ENCODE measurements around the gene OR5F1. TPM values are rescaled to one million over a fixed set of nuclear protein-coding genes. Genes with fewer than 3 reads are reported as not detected.

Gene OR5F1
- total and polyA plus RNA-seq, 2 donors (not counting 3 experiments of a cell fraction or from before 2014, with no cell fraction given) = not detected

- H3K4me1 ChIP-seq (ENCODE audit: control insufficient read depth, extremely low read depth, insufficient read depth, low read length) = no peaks in the 10 kb centered on the region
- intact Hi-C loops (cut with micrococcal nuclease) = no loop called here
- no peak for FAIRE-seq
Observed at GRCh38 chr11:55967914-55968313, 26.5 kb downstream of the OR5F1 start.

More at GRCh38 chr11:55967914-55968313, 26.5 kb downstream of the OR5F1 start:
- no TSS peak for BruUV-seq (replicated peaks)
- no peak overlapping the region for H2AFZ ChIP-seq (ENCODE audit: low read depth, low read length)
- ChIA-PET CTCF (no interaction called here), POLR2A (no interaction called here)
- dilution Hi-C loops (cut with MboI; ENCODE audit: extremely low pct_ligation_motif_present, low sequenced_read_pairs) = no loop called here
- no peaks in the 10 kb centered on the region for H3K27me3 ChIP-seq (ENCODE audit: control insufficient read depth in 2 of 2, insufficient read depth in 2 of 2, low read length in 2 of 2)
- H3K9me3 ChIP-seq (replicated peaks; ENCODE audit: control insufficient read depth, insufficient read depth, low read length) = peaks cover 2% of the 10 kb centered on the region
- H4K20me1 ChIP-seq (replicated peaks; ENCODE audit: control insufficient read depth, extremely low read depth, insufficient read depth, low read length) = no peaks in the 10 kb centered on the region
- H3K9me1 ChIP-seq (replicated peaks; ENCODE audit: control insufficient read depth, extremely low read depth, insufficient read depth, low read length) = no peaks in the 10 kb centered on the region
- H3K36me3 ChIP-seq (ENCODE audit: control insufficient read depth in 2 of 2, extremely low read depth in 1 of 2, insufficient read depth in 2 of 2, low read length in 2 of 2) = no peaks in the 10 kb centered on the region
- TF ChIP-seq EZH2 (IDR thresholded peaks at IDR 0.05; ENCODE audit: borderline replicate concordance, low read depth, low read length, severe bottlenecking) (no peak), POLR2A (IDR thresholded peaks at IDR 0.05; ENCODE audit: low read depth, low read length) (no peak), MYC (IDR thresholded peaks at IDR 0.05; ENCODE audit: low read depth, low read length) (no peak), CTCF (IDR thresholded peaks at IDR 0.05; ENCODE audit: extremely low read depth in 1 of 2, insufficient read depth in 1 of 2, low read depth in 1 of 2, low read length in 2 of 2) (no peak), MAX (IDR thresholded peaks at IDR 0.05; ENCODE audit: insufficient read depth, insufficient read length) (no peak), GATA2 (IDR thresholded peaks at IDR 0.05; ENCODE audit: insufficient read depth, insufficient read length, low read depth, low read length) (no peak), FOS (IDR thresholded peaks at IDR 0.05; ENCODE audit: borderline replicate concordance, insufficient read depth, low read length) (no peak), POLR2AphosphoS5 (IDR thresholded peaks at IDR 0.05; ENCODE audit: insufficient read depth, low read depth, low read length) (no peak), JUN (IDR thresholded peaks at IDR 0.05; ENCODE audit: borderline replicate concordance, insufficient read depth, insufficient read length, low read depth) (no peak)
- no peak overlapping the region for H3K4me3 ChIP-seq (replicated peaks in 1 of 3; ENCODE audit: insufficient read depth in 1 of 3, low read depth in 1 of 3, low read length in 3 of 3)
- DNase-seq (ENCODE audit: low read depth, low spot score) = no peak
- H3K4me2 ChIP-seq (ENCODE audit: insufficient read depth, low read length) = no peak overlapping the region
- H3K79me2 ChIP-seq (ENCODE audit: control insufficient read depth, insufficient read depth, low read length) = no peaks in the 10 kb centered on the region
- no peak overlapping the region for H3K9ac ChIP-seq (replicated peaks; ENCODE audit: extremely low read depth, insufficient read depth, low read length)
- no peak overlapping the region for H3K27ac ChIP-seq (ENCODE audit: insufficient read depth, low read depth, low read length)
